GM18526 (cell line): Measurements from ENCODE around the gene DNAJB11.

ENCODE experiments used
- POLR2A ChIP-seq: IDR thresholded peaks from 3 replicates; pipeline ENCODE4 v1.6.1; 2011; ENCODE audit not compliant: insufficient read length; ENCODE audit errors: extremely low read depth

DNAJB11 gene

DNA sequence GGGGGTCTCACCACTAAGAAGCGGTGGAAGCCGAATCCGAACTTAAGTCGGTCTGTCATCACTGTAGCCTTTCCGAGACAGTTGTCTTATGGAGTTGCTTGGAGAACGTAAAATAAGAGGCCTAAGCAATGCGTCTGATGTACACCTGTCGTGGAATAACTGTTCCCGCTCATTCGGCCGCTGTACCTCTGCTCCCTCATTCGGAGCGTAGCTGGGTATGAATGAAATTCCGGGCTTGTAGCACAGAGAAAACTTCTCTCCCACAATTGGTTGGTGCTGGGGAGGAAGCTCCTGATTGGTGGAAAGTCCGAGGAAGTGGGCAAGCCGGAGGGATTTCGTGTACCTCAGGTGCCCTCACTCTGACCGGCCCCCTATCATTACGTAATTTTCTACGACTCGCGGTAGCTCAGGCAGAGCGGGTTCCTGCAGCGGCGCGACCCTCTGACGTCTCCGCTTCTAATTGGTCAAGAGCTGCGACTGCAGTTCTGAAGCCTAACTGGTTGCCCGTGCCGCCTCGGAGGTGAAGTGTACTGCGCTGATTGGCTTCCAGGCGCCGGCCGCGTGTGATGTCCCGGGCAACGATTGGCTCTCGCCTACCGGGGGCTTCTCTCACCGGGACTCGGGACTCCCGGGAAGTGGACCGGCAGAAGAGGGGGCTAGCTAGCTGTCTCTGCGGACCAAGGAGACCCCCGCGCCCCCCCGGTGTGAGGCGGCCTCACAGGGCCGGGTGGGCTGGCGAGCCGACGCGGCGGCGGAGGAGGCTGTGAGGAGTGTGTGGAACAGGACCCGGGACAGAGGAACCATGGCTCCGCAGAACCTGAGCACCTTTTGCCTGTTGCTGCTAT, at the start of gene DNAJB11:
TSS of gene DNAJB11 (plus strand) at position 625 of the 845 bp plus-strand sequence. CDS start at position 803, 178 bp downstream.
- TF ChIP-seq POLR2A, result peak; percentile 82

GRCh38 chr3:186520957-186521842, 49.3 kb upstream of the DNAJB11 start:
- no peak for TF ChIP-seq POLR2A

DNA sequence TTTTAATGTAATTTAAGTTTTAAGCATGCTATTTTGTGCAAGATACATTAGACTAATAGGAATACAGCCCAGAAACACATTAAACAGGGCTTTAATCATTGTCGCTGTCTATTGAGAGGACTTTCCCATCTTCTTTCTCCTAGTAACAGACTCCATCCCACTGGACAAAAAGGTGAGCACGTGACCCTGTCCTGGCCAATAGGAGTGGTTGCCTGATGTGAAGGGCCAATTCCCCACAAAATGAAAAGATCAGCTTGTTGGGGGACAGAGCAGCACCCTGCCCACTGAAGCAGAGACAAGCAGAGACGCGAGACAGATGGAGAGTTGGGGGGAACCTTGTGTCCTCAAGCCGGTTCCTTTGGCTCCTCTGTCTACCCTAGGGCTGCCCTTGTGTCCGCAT, 47.5 kb upstream of the DNAJB11 start:
- TF ChIP-seq POLR2A, result no peak

DNA sequence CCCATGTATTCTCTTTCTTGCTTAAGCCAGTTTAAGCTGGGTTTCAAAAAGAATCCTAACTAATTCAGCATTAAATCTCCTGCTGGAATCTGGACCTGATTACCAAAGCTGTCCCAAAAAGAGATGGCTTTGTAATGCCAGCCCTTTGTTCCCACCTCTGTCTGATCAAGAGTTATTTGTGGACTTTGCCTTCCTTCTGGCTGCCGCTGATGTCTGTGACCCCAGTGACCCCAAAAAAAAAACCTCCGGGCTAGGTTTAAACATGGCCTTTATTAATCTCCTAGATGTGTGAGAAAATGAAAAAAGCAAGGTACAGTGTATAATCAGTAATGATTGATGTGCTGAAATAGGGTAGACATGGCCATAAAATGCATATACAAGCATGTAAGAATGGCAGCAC, 47.1 kb upstream of the DNAJB11 start:
- no peak for TF ChIP-seq POLR2A

- no peak for TF ChIP-seq POLR2A
Observed at GRCh38 chr3:186524616-186525015, 45.9 kb upstream of the DNAJB11 start.

DNA sequence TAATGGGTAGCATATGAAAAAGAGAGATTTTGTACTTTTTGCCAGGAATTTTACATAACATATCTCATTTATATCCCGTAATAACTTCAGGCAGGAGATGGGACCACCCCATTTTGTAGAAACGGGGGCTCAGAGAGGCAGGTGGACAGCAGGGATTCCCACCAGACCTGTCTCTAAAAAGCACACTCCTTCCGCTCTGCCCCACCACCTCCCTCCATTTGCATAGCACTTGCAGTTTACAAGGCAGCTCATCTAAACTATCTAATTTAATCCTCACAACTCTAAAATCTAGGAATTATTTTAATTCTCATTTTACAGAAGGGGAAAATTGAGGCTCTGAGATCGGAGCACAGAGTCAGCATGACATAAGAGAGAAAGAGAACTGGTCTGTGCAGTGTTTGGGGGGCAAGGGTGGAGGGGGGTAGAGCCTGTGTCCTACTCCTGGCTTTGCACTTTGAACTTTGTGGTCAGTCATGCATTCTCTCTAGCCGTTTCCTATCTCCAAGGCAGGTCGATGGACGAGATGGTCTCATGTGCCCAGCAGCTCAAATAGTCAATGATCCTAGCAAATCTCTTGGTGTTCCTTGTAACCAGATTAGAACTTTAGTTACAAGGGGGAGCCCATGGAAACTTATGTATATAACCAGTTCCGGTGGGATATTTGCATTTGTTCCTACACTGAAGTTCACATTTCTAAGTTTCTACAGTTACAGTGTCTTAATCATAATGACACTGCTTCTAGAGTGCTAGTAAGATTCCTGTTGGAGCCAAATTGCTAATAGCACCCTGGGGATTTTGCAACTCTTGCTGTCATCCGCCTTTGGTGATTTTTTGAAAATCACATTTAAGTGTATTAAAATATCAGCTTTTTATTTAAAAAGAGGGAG, 44.9 kb upstream of the DNAJB11 start:
- no peak for TF ChIP-seq POLR2A

GRCh38 chr3:186526256-186526606, 44.3 kb upstream of the DNAJB11 start:
- TF ChIP-seq POLR2A, result no peak

DNA sequence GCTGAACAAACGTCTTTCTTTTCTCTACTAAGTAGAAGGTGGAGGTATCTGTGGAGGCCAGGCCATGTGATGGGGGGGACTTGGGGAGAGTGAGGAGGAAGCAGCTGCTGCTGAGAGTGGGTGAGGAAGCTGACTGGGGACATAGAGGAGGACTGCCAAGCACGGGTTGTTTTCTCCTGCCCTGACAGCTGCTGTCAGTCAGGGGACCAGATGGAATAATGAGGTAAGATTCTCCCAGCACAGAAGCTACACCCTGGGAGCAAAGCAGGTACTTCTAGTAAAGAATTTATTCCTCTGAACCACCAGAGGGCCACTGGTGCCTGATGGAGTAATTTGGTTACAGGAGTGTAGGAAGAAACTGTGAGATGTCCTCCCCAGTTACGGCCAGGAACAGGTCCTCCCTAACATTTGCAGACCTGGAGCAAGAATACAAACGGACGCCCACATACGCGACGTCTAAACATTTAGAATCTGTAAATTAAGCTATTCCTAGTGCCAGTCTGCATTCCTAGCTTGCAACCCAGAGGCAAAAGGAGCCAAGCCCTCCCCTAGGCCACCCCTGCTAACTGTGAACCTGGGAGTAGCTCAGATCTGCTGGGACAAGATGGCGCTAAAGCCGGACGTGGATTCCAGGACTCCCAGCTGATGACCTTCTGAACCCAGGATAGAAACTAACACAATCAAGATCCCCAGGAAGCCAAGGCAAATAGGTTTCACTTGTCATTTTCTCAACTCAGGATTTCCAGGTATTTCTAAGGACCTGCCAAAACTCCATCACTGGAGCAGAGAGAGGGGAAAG, 41.1 kb upstream of the DNAJB11 start:
- no peak for TF ChIP-seq POLR2A

DNA sequence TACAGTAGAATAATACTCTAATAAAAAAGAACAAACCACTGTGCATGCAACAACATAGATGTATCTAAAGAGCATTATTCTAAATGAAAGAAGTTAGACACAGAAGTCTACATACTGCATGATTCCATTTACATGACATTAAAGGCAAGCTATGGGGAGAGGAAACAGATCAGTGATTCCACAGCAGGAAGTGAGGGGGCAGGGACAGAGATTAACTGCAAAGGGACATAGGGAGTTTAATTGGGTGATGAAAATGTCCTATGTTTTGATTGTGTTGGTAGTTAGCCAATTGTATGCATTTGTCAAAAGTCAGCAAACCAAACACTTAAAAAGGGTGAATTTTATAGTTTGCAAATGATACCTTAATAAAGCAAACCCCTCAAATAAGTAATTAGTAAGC, 40.1 kb upstream of the DNAJB11 start:
- TF ChIP-seq POLR2A, result no peak

DNA sequence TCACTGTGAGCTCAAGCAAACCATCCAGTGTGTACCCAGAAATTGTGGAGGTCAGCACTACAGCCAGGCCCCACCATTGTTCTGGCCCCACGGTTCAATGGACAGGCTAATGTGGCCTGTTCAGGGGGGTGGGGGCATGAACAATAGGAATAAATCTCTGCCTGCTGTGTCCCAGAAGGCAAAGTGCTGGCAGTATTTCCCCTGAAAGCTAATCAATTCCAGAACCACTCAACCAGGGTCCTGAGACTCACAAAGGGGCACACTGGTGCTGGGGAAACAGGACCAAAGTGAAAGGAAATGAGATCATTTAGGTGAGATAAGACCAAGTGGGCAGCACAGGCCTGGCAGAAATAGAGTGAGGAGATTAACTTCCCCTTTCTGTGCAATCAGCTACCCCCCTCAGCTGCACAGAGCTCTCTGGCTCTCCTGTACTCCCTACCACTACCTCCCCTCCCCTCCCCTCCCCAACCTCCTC, 37.9 kb upstream of the DNAJB11 start:
- TF ChIP-seq POLR2A, result no peak

GRCh38 chr3:186534113-186534669, 36.3 kb upstream of the DNAJB11 start:
- TF ChIP-seq POLR2A, result no peak

GRCh38 chr3:186536883-186537844, 33.4 kb upstream of the DNAJB11 start:
- no peak for TF ChIP-seq POLR2A

- TF ChIP-seq POLR2A, result no peak
Observed at GRCh38 chr3:186538779-186539178, 31.7 kb upstream of the DNAJB11 start.
